ENCODE measurements around the gene SHLD1. TPM values are rescaled to one million over a fixed set of nuclear protein-coding genes. Genes with fewer than 3 reads are reported as not detected.

Gene SHLD1
- total RNA-seq, 1 experiment from 2014 or later, result 6.7 TPM

DNA sequence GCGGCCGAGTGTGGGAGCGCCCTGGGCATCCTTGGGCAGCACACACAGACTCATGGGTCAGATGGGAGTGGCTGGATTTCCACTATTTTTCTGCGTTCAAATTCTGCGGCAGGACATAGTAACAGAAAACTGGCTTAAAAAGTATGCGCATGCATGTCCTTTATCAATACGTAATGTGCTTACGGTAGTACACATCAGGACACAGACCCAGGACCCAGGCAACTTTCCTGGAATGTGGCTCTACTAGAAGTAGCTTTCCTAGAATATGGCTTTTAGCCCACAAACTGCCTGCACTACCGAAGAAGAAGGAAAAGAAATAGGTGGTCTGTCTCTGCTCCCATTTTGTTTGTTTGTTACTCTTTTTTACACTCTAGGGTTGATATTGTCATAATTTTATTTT is 43.4 kb upstream of the SHLD1 start:
- Histone ChIP-seq H3K56ac (ENCODE audit: insufficient read length, low read depth, low read length) (no peak overlapping the region), H3K27ac (ENCODE audit: insufficient read length, low read depth, low read length) (no peak overlapping the region), H3K4me2 (ENCODE audit: insufficient read depth, insufficient read length, low read length) (no peak overlapping the region), H3K4ac (ENCODE audit: low read depth, low read length) (no peak overlapping the region), H3K9ac (ENCODE audit: extremely low read depth, insufficient read length, low read length) (no peak overlapping the region), H4K91ac (ENCODE audit: insufficient read length, low read depth, low read length) (no peak overlapping the region), H2BK12ac (ENCODE audit: insufficient read length, low read depth, low read length) (no peak overlapping the region), H2BK120ac (ENCODE audit: low read depth, low read length, poor library complexity, severe bottlenecking) (no peak overlapping the region), H4K20me1 (ENCODE audit: control insufficient read depth, insufficient read depth, insufficient read length) (no peaks in the 10 kb centered on the region), H3K14ac (ENCODE audit: insufficient read depth, low read length) (no peak overlapping the region), H4K8ac (replicated peaks; ENCODE audit: insufficient read length, low read depth, low read length) (no peak overlapping the region), H3K23me2 (ENCODE audit: insufficient read length, low read depth, low read length, poor library complexity, severe bottlenecking) (no peaks in the 10 kb centered on the region), H3K18ac (ENCODE audit: insufficient read length, low read depth, low read length) (no peak overlapping the region), H2AK5ac (ENCODE audit: insufficient read length, low read length) (no peak overlapping the region), H2BK20ac (ENCODE audit: low read depth, low read length, poor library complexity, severe bottlenecking) (no peak overlapping the region), H2BK15ac (ENCODE audit: low read depth, low read length) (no peak overlapping the region), H3K79me1 (ENCODE audit: insufficient read depth, low read depth, low read length, poor library complexity, severe bottlenecking) (no peaks in the 10 kb centered on the region), H3K23ac (ENCODE audit: insufficient read length, low read depth, low read length) (no peak overlapping the region), H3K9me3 (ENCODE audit: control insufficient read depth, low read depth, low read length) (no peaks in the 10 kb centered on the region), H2BK5ac (ENCODE audit: insufficient read length, low read length) (no peak overlapping the region), H2AFZ (ENCODE audit: low read length) (no peak overlapping the region), H3K79me2 (ENCODE audit: insufficient read depth, low read length) (no peaks in the 10 kb centered on the region), H3K27me3 (ENCODE audit: insufficient read depth, low read length) (no peaks in the 10 kb centered on the region), H4K5ac (ENCODE audit: insufficient read length, low read depth, low read length) (no peak overlapping the region), H3K4me1 (ENCODE audit: insufficient read depth, low read length) (no peaks in the 10 kb centered on the region), H3T11ph (ENCODE audit: low read length) (no peak overlapping the region)
- peaks cover 0 to 4% of the 10 kb centered on the region in 2 experiments; a peak in 1 of 4 replicates for H3K4me1 Mint-ChIP-seq
- no peak overlapping the region for H3K4me3 Mint-ChIP-seq
- H3K9me3 Mint-ChIP-seq, result peaks cover 0 to 3% of the 10 kb centered on the region in 2 experiments; a peak in 4 of 5 replicates
- no peaks in the 10 kb centered on the region for H3K27me3 Mint-ChIP-seq (ENCODE audit: low read depth)
- WGBS (ENCODE audit: extremely low coverage, insufficient read length, low lambda C conversion rate), result no CpG with 5 or more reads among the region's 9 CpGs
- H3K36me3 Mint-ChIP-seq (ENCODE audit: insufficient read depth in 1 of 3, low read depth in 3 of 3), result peaks cover 0 to 1% (median 0%) of the 10 kb centered on the region in 3 experiments; a peak in 1 of 7 replicates
- H3K27ac Mint-ChIP-seq, result no peak overlapping the region
- TF ChIP-seq, protein P1, sequence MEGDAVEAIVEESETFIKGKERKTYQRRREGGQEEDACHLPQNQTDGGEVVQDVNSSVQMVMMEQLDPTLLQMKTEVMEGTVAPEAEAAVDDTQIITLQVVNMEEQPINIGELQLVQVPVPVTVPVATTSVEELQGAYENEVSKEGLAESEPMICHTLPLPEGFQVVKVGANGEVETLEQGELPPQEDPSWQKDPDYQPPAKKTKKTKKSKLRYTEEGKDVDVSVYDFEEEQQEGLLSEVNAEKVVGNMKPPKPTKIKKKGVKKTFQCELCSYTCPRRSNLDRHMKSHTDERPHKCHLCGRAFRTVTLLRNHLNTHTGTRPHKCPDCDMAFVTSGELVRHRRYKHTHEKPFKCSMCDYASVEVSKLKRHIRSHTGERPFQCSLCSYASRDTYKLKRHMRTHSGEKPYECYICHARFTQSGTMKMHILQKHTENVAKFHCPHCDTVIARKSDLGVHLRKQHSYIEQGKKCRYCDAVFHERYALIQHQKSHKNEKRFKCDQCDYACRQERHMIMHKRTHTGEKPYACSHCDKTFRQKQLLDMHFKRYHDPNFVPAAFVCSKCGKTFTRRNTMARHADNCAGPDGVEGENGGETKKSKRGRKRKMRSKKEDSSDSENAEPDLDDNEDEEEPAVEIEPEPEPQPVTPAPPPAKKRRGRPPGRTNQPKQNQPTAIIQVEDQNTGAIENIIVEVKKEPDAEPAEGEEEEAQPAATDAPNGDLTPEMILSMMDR (conservative IDR thresholded peaks at IDR 0.05), result no peak
- DNase-seq, result no peak

Measured in H9 (cell line).